Esophagus muscularis mucosa (tissue), 4 donors: ENCODE data around the gene ZCCHC9. TPM values are rescaled to one million over a fixed set of nuclear protein-coding genes. Genes with fewer than 3 reads are reported as not detected.
A peak's percentile ranks its signal among the peaks of the same experiment; 100 is the strongest.

ENCODE experiments used
- DNase-seq: peaks from one replicate; pipeline ENCODE4 v3.0.0-alpha.2; 2017; ENCODE audit errors: extremely low spot score
- H3K27ac ChIP-seq, 4 donors: fragments of 200-600 bp; sonication (generic); replicated peaks in 1 of 4; 1 replicate in 3 of 4; 2 replicates in 1 of 4; pipeline ENCODE4 v1.5.1; 2016 to 2019; ENCODE audit warnings: mild to moderate bottlenecking in 1 of 4
- H3K27me3 ChIP-seq, 4 donors: fragments of 200-600 bp; sonication (generic); one replicate each; pipeline versions ENCODE4 v1.5.1 to v1.6.0; 2016 to 2019
- H3K36me3 ChIP-seq, 4 donors: fragments of 200-600 bp; sonication (generic); one replicate each; pipeline ENCODE4 v1.5.1; 2016 to 2019
- H3K4me1 ChIP-seq, 4 donors: fragments of 200-600 bp; sonication (generic); one replicate each; pipeline ENCODE4 v1.5.1; 2016 to 2019
- H3K4me3 ChIP-seq, 4 donors: fragments of 200-600 bp; sonication (generic); 1 replicate in 2 of 4; 2 replicates in 2 of 4; pipeline ENCODE4 v1.5.1; 2016 to 2019; ENCODE audit warnings: mild to moderate bottlenecking in 4 of 4, moderate library complexity in 1 of 4
- H3K9me3 ChIP-seq, 4 donors: fragments of 200-600 bp; sonication (generic); 1 replicate in 3 of 4; 2 replicates in 1 of 4; pipeline ENCODE4 v1.5.1; 2016 to 2019
- EP300 ChIP-seq: sonication (generic); formaldehyde crosslinking; IDR thresholded peaks from one replicate; pipeline ENCODE4 v1.6.1; 2017; ENCODE audit warnings: antibody characterized with exemption
- POLR2A ChIP-seq: fragments of 450-650 bp; IDR thresholded peaks from one replicate; pipeline ENCODE4 v1.6.1; 2017; ENCODE audit warnings: antibody characterized with exemption, moderate library complexity, mild to moderate bottlenecking, low read depth
- POLR2AphosphoS5 ChIP-seq, 2 donors: sonication (generic); formaldehyde crosslinking; IDR thresholded peaks; one replicate each; pipeline ENCODE4 v1.6.1; 2017; ENCODE audit warnings: antibody characterized with exemption in 2 of 2
- WGBS: methylation state at CpG from one replicate; pipeline ENCODE4 v1.1.5; 2018; 5-methylcytosine and 5-hydroxymethylcytosine counted together
- intact Hi-C: fragments of 100-400 bp; cut with DNase I; formaldehyde crosslinking; loops from one replicate; pipeline ENCODE4 v1.15.1; 2023
- total RNA-seq, 4 donors: library from RNA; depleted of rRNA; stranded (reverse); fragments of >200 nt; gene quantifications; one replicate each; pipeline versions ENCODE4 v1.1.0 to v1.2.1, GENCODE V29; 2016
- TF ChIP-seq, protein P1 (sequence below), 3 experiments: fragments of 200-600 bp in 2 of 3; fragments of 450-650 bp in 1 of 3; sonication (generic) in 2 of 3; IDR thresholded peaks; one replicate each; pipeline ENCODE4 v1.5.1; 2017 to 2019; ENCODE audit warnings: antibody characterized with exemption in 3 of 3, mild to moderate bottlenecking in 2 of 3, moderate library complexity in 1 of 3

Gene ZCCHC9, protein sequence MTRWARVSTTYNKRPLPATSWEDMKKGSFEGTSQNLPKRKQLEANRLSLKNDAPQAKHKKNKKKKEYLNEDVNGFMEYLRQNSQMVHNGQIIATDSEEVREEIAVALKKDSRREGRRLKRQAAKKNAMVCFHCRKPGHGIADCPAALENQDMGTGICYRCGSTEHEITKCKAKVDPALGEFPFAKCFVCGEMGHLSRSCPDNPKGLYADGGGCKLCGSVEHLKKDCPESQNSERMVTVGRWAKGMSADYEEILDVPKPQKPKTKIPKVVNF
- total RNA-seq = 10 to 100 TPM; 18.7 to 38.6 (median 22.8) TPM

DNA sequence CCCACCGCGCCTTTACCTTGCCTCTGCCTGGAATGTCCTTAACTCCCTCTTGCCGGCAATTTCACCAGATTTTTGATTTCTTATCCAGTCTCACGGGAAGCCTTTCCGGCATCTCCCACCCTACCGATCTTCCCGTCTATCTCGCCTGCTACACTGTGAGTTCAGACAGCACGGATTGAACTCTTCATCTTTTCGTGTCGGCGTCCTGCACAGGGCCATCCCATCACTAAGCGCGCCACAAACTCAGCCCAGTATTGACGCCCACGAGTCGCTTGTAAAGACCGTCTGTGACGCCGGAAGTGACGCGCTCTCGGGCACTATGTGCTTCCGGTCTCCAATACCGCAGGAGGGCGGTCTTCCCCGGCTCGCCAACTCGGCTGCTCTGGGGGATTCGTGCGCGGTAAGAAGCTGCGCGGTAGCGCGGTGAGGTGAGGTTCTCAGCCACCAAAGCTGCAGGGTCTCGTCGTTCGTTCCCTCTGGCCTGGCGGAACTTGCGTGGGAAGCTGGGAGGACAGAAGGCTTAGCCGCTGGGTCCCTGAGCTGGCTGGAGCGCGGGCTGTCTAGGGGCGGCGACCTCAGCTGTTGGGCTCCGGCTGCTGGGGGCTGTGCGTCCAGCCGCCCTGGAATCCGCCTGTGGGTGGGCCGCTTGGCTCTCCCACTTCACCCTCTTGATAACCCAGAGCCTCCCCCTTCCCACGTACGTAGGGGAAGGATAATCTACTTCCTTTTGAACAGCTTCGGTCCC lies at the start of gene ZCCHC9:
TSS of gene ZCCHC9 (plus strand) at position 317 of the 745 bp plus-strand sequence. CDS start 3,171 bp downstream, outside the sequence.
- TF ChIP-seq, protein P1, sequence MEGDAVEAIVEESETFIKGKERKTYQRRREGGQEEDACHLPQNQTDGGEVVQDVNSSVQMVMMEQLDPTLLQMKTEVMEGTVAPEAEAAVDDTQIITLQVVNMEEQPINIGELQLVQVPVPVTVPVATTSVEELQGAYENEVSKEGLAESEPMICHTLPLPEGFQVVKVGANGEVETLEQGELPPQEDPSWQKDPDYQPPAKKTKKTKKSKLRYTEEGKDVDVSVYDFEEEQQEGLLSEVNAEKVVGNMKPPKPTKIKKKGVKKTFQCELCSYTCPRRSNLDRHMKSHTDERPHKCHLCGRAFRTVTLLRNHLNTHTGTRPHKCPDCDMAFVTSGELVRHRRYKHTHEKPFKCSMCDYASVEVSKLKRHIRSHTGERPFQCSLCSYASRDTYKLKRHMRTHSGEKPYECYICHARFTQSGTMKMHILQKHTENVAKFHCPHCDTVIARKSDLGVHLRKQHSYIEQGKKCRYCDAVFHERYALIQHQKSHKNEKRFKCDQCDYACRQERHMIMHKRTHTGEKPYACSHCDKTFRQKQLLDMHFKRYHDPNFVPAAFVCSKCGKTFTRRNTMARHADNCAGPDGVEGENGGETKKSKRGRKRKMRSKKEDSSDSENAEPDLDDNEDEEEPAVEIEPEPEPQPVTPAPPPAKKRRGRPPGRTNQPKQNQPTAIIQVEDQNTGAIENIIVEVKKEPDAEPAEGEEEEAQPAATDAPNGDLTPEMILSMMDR (IDR thresholded peaks at IDR 0.05) = peak; percentile 14 to 38 (median 26)
- no peak for TF ChIP-seq EP300
- no peak for TF ChIP-seq POLR2A
- peak; percentile 95 to 96 for TF ChIP-seq POLR2AphosphoS5 (IDR thresholded peaks at IDR 0.05)
- peak; percentile 98 for DNase-seq
- under 1% methylated on average over 29 of the region's 54 CpGs for WGBS
- peak within 1 kb of the TSS; percentile 87 to 92 (median 92) for H3K27ac ChIP-seq
- peak within 1 kb of the TSS; percentile 73 to 90 (median 78) for H3K4me3 ChIP-seq
- H3K36me3 ChIP-seq = peaks cover 0 to 13% (median 8%) of the 10 kb centered on the region in 4 donors
- no peaks in the 10 kb centered on the region for H3K9me3 ChIP-seq
- peaks cover 17 to 49% (median 43%) of the 10 kb centered on the region in 4 donors for H3K4me1 ChIP-seq
- intact Hi-C loops = loop anchor here (5.0 to 10.0 kb wide), 3 partner anchors 69 to 617 kb away; partner anchors contain the start of gene CKMT2
- no peaks in the 10 kb centered on the region for H3K27me3 ChIP-seq

DNA sequence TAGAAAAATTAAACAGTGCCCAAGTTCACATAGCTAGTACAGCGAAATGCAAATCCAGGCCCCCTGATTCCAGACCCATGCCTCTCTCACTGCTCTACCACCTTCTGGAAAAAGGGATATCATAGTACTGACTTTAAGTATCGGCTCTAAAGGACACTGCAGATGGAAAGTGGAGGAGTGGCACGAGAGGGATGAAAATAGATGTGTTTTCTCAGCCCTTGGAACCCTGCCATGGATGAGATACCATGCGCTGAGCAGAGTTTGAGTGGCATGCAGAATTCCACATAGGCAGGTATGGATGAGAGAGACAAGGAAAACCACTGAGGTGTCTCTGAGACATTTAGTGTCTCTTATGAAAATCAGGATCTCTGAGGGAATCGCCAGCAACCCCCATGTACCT lies 49.5 kb upstream of the ZCCHC9 start:
- Histone ChIP-seq H3K4me3 (no peak overlapping the region), H3K4me1 (peaks cover 12 to 29% (median 17%) of the 10 kb centered on the region in 4 donors), H3K27me3 (no peaks in the 10 kb centered on the region), H3K9me3 (no peaks in the 10 kb centered on the region), H3K27ac (no peak overlapping the region), H3K36me3 (peaks cover 0 to 58% (median 23%) of the 10 kb centered on the region in 4 donors)
- intact Hi-C loops = no loop called here
- TF ChIP-seq EP300 (no peak), POLR2AphosphoS5 (IDR thresholded peaks at IDR 0.05) (no peak), POLR2A (no peak)
- TF ChIP-seq, protein P1 (IDR thresholded peaks at IDR 0.05) = no peak
- peak; percentile 42 for DNase-seq
- 87% methylated on average over 5 of the region's 5 CpGs for WGBS

DNA sequence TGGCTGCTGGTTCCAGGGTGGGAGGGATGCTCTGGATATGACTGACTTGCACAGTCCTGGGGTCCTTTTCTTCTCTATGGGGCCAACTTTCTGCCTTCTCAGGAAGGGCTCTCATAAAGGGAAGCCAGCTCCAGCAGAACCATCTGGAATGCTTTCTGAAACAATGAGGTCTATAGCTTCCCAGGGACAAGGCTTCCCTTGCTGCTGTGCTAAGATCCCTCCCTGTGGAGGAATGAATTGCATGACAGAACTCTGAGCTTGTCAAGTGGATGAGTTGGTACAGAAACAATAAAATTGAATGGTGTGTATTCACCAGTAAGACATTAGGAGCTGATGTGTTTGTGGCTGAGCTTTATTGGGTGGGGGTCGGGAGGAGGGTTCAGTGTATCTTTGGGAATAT lies 48.5 kb upstream of the ZCCHC9 start:
- no peak overlapping the region for H3K27ac ChIP-seq
- no peak for TF ChIP-seq POLR2AphosphoS5 (IDR thresholded peaks at IDR 0.05)
- H3K27me3 ChIP-seq = no peaks in the 10 kb centered on the region
- no peak overlapping the region for H3K4me3 ChIP-seq
- no peak for DNase-seq
- H3K9me3 ChIP-seq = no peaks in the 10 kb centered on the region
- H3K36me3 ChIP-seq = peaks cover 0 to 68% (median 26%) of the 10 kb centered on the region in 4 donors
- intact Hi-C loops = no loop called here
- WGBS = 100% methylated on average over 1 of the region's 1 CpG
- peaks cover 4 to 19% (median 8%) of the 10 kb centered on the region in 4 donors for H3K4me1 ChIP-seq

DNA sequence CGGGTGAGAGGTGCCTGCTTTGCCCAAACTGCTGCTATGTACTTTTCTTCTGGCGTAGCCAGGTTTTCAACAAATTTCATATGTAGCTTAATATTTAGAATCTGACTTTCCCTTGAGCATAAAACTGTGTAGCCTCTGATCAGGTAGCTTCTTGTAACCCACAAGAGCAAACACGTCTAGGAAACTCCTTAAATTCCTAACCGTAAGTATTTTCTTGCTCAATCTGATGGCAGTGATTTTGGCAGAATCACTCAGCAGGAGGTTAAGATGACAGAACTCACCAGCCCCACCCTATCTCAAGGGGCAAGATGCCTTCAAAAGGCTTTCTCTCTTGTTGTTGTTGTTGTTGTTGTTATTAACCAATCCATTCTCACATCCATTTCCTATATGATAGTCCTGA lies 47.5 kb upstream of the ZCCHC9 start:
- TF ChIP-seq EP300 = no peak
- no peak for TF ChIP-seq POLR2AphosphoS5 (IDR thresholded peaks at IDR 0.05)
- TF ChIP-seq, protein P1 (IDR thresholded peaks at IDR 0.05) = no peak
- TF ChIP-seq POLR2A = no peak
- intact Hi-C loops = no loop called here
- DNase-seq = no peak
- H3K9me3 ChIP-seq = no peaks in the 10 kb centered on the region
- no peak overlapping the region for H3K4me3 ChIP-seq
- WGBS = 98% methylated on average over 4 of the region's 4 CpGs
- H3K27ac ChIP-seq = no peak overlapping the region
- H3K36me3 ChIP-seq = peaks cover 0 to 78% (median 35%) of the 10 kb centered on the region in 4 donors
- H3K4me1 ChIP-seq = peaks cover 0 to 9% (median under 1%) of the 10 kb centered on the region in 4 donors
- H3K27me3 ChIP-seq = no peaks in the 10 kb centered on the region
